DMS114 treated with DMSO at 0.1 percent for 48 hours (cell line): ENCODE measurements around the gene SEMA4D.

Source experiments
- DNase-seq: peaks from one replicate; lab custom pipeline; 2025; ENCODE audit not compliant: unreplicated experiment; lab: John Stamatoyannopoulos, UW

SEMA4D gene

DNA sequence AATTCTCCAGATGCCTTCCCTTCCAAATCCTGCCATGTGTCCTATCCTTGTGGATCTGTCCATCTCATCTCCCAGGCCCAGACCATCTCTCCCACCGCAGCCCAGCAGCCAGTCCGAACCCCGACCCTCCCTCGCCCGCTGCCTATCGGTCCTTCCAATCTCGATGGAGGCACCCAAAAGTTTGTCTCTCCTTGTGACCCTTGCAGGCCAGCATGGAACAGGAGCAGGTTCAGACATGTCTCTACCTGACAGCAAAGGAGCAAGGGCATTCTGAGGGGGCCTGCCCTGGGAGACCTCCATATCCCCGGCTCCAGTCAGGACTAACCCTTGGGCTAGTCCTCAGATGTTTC, 51.0 kb downstream of the SEMA4D start:
- DNase-seq = no peak

GRCh38 chr9:89446261-89446960, 51.5 kb downstream of the SEMA4D start:
- no peak for DNase-seq

DNA sequence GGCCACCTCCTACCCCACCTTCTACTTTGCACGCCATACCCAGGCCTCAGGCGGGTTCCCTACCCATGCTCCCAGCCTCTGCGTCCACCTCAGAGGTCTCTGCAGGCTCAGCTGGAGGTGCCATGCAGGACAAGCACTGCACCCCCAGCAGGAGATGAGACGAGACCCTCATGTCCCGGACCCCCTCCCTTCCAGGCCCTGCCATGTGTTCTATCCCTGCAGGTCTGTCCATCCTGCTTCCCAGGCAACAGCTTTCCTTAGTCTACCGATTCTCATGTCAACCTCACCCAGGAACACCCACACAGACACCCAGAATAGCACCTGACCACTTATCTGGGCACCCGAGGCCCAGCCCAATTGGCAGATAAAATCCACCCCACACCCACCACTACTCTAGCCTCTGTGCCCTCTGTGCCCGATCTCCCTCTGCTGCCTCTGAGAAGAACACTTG, 52.1 kb downstream of the SEMA4D start:
- no peak for DNase-seq

DNA sequence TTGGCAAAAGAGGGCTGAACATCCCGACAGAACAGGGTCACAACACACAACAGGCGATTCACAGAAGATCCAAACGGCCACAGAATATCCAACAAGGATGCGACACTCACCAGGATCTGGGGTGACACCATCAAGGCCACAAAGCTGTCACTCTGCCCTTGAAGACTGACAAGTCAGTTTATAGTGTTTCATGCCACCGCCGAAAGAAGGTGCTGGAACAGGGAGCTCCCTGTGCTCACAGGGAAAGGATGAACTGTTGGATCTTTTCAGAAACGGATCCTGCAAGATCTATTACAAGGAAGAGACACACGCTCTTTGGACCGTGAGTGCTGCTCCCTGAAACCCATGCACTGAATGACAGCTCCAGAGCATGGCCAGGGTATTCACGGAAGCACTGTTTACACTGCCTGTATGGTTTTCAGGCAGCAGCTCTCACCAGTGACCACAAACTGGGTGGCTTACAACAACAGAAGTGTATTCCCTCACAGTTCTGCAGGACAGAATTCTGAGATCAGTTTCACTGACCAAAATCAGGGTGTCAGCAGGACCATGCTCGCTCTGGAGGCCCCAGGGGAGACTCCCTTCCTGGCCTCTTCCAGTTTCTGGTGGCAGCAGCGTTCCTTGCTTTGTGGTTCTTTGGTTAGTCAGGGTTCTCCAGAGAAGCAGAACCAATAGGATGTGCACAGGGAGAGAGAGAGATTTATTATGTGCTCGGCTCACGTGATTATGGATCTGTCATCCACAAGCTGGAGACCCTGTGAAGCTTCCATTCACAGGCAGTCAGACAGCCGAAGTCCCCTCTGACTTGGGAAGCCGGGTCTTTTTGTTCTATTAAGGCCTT, 52.8 kb downstream of the SEMA4D start:
- DNase-seq = no peak

GRCh38 chr9:89444274-89444673, 53.6 kb downstream of the SEMA4D start:
- DNase-seq = no peak

GRCh38 chr9:89442981-89443814, 54.7 kb downstream of the SEMA4D start:
- no peak for DNase-seq

GRCh38 chr9:89442501-89442978, 55.4 kb downstream of the SEMA4D start:
- no peak for DNase-seq

- no peak for DNase-seq
Measured at GRCh38 chr9:89441986-89442385, 55.9 kb downstream of the SEMA4D start.

DNA sequence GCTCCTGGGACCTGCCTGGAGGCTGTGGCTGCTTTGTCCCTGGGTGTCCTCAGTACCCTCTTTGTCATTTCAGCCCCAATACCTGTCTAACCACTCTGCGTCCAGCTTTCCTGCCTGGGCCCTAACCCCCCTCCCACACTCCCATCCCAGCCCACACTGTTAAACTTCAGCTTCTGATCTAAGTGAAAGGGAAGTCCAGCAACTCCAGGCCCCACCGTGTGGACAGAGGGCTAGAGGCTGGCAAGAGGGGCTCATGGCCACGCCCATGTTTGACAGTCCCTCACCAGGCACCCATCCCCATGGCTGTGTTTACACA, 56.3 kb downstream of the SEMA4D start:
- DNase-seq = no peak

DNA sequence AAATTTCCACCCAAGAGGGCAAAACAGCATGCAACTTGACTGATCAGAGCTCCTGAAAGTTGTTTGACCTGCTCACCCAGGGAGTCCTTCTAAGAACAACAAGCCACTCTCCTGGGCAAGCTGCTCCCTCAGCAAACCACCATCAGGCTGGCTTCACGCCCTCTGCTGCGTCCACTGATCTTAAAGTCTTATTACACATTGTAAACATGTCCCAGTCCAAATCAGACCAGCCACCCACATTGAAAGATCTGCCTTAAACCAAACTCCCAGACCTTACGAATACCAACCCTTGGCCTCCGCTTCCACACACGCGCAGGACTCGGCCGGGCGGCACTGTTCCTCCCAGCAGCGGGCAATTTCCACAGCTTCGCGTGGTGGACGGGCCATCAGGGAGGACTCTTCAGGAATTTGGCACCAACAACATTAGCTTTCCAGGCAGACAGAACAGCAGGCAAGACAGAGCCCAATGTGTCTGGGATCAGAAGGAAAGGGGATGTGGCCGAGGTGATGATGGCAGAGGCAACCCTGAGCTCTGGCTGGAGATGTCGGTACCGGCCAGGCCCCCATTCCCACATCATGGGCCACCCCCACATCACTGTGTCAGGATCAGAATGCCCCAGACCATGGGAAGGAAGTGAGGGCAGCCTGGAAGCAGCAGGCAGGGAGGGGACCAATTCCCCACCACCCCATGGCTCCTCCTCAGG, 56.8 kb downstream of the SEMA4D start:
- DNase-seq = no peak

GRCh38 chr9:89440548-89440947, 57.4 kb downstream of the SEMA4D start:
- DNase-seq = no peak

DNA sequence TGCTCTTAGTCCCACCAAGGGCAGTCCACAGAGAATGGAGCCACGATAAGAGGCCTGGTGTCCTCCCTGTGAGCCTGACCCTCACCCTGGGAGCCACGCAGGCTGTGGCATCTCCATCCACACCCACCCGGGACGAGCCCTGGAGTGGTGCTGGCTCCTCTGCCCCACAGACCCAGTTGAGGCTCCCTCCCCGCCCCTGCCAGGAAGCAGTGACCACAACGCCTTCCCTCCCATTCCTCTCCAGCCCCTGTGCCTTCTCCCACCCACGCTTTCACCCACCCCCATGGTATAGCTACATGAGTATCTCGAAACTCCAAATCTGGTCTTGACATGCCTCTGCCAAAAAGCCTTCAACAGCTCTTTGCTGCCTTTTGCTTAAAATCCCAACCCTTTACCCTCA, 57.9 kb downstream of the SEMA4D start:
- DNase-seq = no peak

DNA sequence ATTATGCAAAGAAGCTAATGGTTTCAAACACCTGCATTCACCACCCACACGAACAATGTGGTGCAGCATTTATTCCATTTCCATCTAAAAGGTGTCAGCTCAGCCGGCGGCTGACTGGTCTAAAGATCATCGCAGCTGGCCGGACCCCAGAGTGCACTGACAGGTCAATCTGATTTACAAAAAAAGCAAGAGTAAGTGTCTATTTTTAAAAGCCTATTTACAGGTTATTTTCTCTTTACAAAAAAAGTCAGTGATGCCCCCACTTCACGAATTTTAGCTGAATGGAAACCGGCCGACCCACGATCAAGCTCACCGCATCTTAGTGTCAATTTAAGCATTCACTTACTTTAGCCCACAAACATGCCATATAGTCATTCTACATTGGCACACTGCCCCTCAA, 58.3 kb downstream of the SEMA4D start:
- DNase-seq = no peak

- no peak for DNase-seq
Measured at GRCh38 chr9:89438194-89438593, 59.7 kb downstream of the SEMA4D start.

GRCh38 chr9:89437772-89438171, 60.1 kb downstream of the SEMA4D start:
- no peak for DNase-seq

DNA sequence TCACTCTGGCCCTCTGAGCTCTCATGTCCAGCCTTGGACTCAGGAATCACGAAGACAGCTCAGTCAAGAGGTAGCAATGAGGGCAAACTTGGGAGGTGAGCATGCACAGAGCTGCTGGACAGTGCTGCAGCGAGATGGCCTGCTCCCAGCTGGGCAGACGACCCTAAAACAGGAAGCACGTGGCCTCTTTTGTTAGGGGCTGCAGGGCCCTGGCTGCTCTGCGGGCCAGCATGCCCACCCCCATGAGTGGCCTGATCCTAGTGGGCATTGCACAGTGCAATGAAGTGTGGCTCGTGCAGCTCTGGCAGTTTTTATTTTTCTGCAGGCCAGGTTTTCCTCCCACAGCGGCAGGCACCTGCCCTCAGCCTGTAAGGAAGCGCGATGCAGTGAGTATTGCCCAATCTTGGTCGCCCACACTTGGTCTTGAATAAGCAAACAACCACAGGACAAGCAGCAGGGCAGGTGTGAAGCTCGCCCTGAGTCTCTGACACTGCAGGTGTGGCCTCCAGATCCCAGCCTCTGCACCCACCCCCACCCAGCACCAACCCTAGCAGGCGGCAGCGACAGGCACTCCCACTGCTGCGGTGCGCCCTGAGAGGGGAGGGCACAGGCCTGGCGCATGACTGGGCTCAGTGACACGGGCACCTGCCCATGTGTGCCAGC, 60.8 kb downstream of the SEMA4D start:
- DNase-seq = no peak

- no peak for DNase-seq
Measured at GRCh38 chr9:89436326-89436725, 61.6 kb downstream of the SEMA4D start.

GRCh38 chr9:89435071-89435823, 62.7 kb downstream of the SEMA4D start:
- DNase-seq = no peak

DNA sequence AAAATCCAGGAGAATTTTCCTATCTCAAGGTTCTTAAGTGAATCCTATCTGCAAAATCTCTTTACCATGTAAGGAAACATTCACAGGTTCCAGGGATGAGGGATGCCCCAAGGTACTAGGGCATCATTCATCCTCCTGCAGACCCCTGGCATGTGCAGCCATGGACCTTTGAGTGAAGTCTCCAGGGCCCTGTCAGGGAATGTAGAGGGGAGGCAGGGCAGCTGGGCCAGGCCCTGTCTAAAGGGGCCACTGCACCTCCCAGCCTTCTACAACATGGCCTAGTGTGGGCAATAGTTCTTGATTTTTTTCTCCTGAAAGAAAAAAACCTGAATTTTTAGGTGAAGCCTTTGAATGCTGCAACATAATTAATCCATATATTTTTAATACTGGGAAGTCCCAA, 63.3 kb downstream of the SEMA4D start:
- DNase-seq = no peak

GRCh38 chr9:89433826-89434225, 64.1 kb downstream of the SEMA4D start:
- DNase-seq = no peak
